SK-N-SH treated with all-trans-retinoic acid at 6 μM for 48 hours (cell line): Measurements from ENCODE around the gene PCDH8.

Experiments
- ARNTL ChIP-seq: fragments of 450-650 bp; formaldehyde crosslinking; IDR thresholded peaks from 2 replicates; pipeline ENCODE4 v1.5.0; 2020; ENCODE audit warnings: low read depth, mild to moderate bottlenecking, moderate library complexity, borderline replicate concordance
- CSDC2 ChIP-seq: fragments of 250-450 bp; sonication (Bioruptor Pico); IDR thresholded peaks from 2 replicates; pipeline ENCODE4 v1.5.0; 2020; ENCODE audit warnings: mild to moderate bottlenecking, moderate library complexity
- OSR1 ChIP-seq: fragments of 250-450 bp; sonication (Bioruptor Pico); IDR thresholded peaks from 2 replicates; pipeline ENCODE4 v1.8.0; 2022; ENCODE audit warnings: moderate library complexity, mild to moderate bottlenecking, inconsistent platforms
- PATZ1 ChIP-seq: fragments of 250-450 bp; sonication (Bioruptor Pico); IDR thresholded peaks from 2 replicates; pipeline ENCODE4 v1.8.0; 2020; ENCODE audit warnings: mild to moderate bottlenecking, moderate library complexity, borderline replicate concordance
- POU6F1 ChIP-seq: fragments of 250-450 bp; sonication (Bioruptor Pico); IDR thresholded peaks from 2 replicates; pipeline ENCODE4 v1.8.0; 2021; ENCODE audit warnings: low read depth, mild to moderate bottlenecking, moderate library complexity, borderline replicate concordance
- PPARA ChIP-seq: fragments of 250-450 bp; sonication (Bioruptor Pico); IDR thresholded peaks from 2 replicates; pipeline ENCODE4 v1.5.0; 2020; ENCODE audit warnings: mild to moderate bottlenecking, borderline replicate concordance
- RARB ChIP-seq: fragments of 250-450 bp; sonication (Bioruptor Pico); IDR thresholded peaks from 2 replicates; pipeline ENCODE4 v1.8.0; 2021; ENCODE audit warnings: mild to moderate bottlenecking, moderate library complexity
- TOX ChIP-seq: fragments of 250-450 bp; sonication (Bioruptor Pico); IDR thresholded peaks from 2 replicates; pipeline ENCODE4 v1.8.0; 2021; ENCODE audit warnings: mild to moderate bottlenecking, moderate library complexity, borderline replicate concordance
- TSHZ2 ChIP-seq: fragments of 250-450 bp; sonication (Bioruptor Pico); IDR thresholded peaks from 2 replicates; pipeline ENCODE4 v1.5.0; 2020; ENCODE audit warnings: mild to moderate bottlenecking, moderate library complexity
- ZFP30 ChIP-seq: fragments of 450-650 bp; formaldehyde crosslinking; IDR thresholded peaks from 2 replicates; pipeline ENCODE4 v1.5.0; 2022; ENCODE audit warnings: mild to moderate bottlenecking, moderate library complexity

GRCh38 chr13:52811841-52812240 is 36.6 kb downstream of the PCDH8 start:
- TF ChIP-seq PATZ1 (CRISPR knock-in tag), result no peak
- TF ChIP-seq CSDC2 (CRISPR knock-in tag), result no peak
- TF ChIP-seq ZFP30 (CRISPR knock-in tag), result no peak
- no peak for TF ChIP-seq OSR1
- TF ChIP-seq RARB (CRISPR knock-in tag), result no peak
- TF ChIP-seq POU6F1, result no peak
- no peak for TF ChIP-seq TOX (CRISPR knock-in tag)
- no peak for TF ChIP-seq PPARA (CRISPR knock-in tag)
- no peak for TF ChIP-seq ARNTL (CRISPR knock-in tag)
- TF ChIP-seq TSHZ2 (CRISPR knock-in tag), result no peak
